GM18858 (cell line): ENCODE results near the gene NR1H2.

Experiments used
- ATAC-seq: cut with Tn5 transposase; IDR thresholded peaks from one replicate; pipeline ENCODE4 v1.9.1; 2021; ENCODE audit not compliant: unreplicated experiment

Gene NR1H2

DNA sequence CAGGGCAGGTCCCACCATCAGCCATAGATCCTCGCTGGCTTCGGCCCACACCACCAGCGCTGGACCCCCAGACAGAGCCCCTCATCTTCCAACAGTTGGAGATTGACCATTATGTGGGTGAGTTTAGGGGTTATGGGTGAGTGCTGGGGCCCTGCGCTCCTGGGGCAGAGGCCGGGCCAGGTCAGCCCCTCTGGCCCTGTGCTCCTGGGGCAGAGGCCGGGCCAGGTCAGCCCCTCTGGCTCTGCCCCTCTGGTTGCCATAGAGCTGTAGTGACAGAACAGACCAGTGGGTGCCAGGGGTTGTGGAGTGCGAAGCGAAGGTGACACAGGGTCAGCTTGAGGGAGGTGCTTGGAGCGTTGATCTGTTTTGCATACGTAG, 23.1 kb downstream of the NR1H2 start:
- no peak for ATAC-seq

DNA sequence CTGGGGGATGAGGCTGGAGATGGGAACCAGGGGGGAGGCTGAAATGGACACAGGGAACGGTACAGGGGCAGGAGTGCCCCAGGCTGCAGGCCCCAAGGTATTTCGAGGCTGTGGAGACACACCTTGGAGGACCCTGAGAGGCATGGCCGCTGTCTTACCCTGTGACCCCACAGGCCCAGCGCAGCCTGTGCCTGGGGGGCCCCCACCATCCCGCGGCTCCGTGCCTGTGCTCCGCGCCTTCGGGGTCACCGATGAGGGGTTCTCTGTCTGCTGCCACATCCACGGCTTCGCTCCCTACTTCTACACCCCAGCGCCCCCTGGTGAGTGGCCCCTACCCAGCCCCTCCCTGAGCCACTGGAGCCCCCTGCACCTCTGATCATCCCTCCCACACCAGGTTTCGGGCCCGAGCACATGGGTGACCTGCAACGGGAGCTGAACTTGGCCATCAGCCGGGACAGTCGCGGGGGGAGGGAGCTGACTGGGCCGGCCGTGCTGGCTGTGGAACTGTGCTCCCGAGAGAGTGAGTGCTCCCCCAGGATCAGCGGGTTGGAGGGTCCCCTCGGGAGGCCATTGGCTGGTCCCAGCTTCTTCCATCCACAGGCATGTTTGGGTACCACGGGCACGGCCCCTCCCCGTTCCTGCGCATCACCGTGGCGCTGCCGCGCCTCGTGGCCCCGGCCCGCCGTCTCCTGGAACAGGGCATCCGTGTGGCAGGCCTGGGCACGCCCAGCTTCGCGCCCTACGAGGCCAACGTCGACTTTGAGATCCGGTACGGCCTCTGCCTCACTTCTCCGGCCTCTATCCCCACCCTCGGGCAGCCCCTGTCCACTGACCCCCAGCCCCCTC, 25.6 kb downstream of the NR1H2 start:
- ATAC-seq: no peak

DNA sequence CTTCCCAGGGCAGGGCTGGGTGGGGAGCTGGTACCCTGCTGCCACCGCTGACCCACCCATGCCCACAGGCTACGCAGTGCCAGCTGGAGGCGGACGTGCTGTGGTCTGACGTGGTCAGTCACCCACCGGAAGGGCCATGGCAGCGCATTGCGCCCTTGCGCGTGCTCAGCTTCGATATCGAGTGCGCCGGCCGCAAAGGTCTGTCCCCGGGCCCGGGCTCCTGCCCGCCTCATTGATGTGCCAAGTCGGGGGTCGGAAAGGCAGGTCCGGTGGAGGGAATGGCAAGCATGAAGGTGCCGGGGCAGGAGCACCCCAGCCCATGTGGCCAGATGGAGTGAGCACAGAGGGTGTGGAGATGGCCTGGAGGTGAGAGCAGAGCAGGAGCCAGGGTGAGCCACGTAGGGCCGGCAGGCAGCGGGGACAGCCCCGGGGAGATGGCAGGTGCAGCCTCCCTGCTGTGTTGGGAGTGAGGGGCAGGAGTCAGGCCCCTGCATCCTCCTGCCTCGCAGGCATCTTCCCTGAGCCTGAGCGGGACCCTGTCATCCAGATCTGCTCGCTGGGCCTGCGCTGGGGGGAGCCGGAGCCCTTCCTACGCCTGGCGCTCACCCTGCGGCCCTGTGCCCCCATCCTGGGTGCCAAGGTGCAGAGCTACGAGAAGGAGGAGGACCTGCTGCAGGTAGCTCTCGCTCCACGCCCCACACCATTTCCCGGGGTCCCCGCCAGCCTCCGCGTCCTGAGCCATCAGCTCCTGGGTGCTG, 26.5 kb downstream of the NR1H2 start:
- no peak for ATAC-seq

DNA sequence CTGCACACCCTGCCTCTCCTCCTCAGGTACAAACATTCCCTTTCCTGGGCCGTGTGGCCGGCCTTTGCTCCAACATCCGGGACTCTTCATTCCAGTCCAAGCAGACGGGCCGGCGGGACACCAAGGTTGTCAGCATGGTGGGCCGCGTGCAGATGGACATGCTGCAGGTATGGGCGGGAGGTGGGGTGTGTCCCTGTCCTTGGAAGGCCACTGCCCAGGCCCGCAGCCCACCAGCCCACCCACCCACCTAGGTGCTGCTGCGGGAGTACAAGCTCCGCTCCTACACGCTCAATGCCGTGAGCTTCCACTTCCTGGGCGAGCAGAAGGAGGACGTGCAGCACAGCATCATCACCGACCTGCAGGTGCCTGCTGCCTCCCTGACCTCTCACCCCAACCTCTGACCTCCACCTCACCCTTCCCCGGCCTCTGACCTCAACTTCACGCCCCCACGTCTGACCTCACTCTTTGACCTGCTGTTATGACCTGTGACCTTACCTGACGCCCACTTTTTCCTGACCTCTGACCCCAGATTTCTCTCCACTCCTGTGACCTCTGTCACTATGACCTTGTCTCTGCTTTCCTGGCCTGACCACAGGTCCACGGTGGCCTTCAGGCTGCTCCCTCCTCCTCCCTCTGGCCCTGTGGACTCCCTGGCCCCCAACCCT, 30.0 kb downstream of the NR1H2 start:
- ATAC-seq: no peak

DNA sequence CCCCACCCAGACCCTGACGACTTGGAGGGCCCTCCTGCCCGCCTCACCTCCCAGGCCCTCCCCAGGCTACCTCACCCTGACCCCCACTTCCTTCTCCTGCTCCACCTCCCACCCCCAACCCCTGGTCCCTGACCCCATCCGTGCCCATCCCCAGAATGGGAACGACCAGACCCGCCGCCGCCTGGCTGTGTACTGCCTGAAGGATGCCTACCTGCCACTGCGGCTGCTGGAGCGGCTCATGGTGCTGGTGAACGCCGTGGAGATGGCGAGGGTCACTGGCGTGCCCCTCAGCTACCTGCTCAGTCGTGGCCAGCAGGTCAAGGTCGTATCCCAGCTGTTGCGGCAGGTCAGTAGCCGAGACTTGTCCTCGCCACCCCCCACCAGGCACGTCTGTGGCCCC, 30.6 kb downstream of the NR1H2 start:
- ATAC-seq: no peak

DNA sequence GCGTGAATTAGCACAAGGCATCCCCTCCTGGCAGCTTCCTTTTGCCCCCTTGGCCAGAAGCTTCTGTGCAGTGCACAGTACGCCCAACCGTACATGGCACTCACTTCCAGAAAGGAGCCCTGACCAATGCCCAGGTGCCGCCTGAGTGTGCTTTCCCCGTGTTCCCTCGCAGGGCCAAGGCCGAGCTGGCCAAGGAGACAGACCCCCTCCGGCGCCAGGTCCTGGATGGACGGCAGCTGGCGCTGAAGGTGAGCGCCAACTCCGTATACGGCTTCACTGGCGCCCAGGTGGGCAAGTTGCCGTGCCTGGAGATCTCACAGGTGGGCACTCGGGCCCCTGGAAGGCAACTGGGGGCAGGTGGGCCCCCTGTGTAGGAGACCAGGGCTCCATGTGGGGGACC, 33.1 kb downstream of the NR1H2 start:
- no peak for ATAC-seq

DNA sequence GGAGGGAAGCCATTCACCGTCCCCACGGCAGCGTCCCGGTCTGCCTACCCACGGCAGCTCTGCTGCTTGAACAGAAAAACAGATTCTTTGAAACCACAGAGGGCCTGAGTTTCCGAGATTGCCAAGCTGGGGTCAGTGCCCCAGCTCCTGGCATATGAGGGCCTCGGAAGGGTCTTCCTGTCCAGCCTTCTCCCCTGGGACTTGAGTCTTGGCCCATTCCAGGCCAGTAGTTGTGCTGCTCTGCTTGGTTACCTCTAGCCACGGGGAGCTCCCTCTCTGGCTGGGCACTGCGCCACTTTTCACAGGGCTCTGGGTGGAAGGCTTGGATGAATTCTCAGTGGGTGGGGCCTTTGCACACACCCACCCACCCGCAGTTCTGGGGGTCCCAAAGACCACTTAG, 33.9 kb downstream of the NR1H2 start:
- ATAC-seq: no peak

DNA sequence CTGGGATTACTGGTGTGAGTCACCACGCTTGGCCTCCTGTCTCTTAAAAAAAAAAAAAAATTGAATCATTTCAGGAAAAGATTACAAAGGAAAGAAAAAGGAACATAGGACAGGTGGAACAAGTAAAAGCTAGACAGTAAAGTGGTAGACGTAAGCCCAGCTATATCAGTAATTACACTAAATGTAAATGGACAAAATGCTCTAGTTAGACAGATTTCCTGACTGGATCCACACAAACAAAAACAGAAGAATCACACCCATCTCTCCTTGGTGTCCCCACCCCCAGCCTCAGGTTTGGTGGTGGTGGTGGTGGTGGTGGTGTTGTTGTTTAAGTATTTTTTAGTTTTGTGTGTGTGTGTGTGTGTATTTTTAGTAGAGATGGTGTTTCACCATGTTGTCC, 36.2 kb downstream of the NR1H2 start:
- no peak for ATAC-seq

DNA sequence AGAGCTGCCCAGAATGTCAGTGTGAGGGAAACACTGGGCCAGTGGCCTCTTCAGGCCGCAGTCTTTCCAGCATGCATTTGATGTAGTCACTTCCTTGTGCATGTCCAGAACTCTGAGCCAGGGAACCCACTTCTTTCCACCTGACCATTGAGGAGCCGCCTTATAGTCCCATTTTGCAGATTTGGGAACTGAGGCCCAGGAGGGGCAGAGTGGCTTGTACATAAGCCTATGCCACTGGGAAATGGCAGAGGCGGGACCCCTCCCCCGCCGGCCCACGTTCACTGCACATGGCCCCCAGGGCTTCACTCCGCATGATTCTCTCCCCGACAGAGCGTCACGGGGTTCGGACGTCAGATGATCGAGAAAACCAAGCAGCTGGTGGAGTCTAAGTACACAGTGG, 36.8 kb downstream of the NR1H2 start:
- no peak for ATAC-seq

DNA sequence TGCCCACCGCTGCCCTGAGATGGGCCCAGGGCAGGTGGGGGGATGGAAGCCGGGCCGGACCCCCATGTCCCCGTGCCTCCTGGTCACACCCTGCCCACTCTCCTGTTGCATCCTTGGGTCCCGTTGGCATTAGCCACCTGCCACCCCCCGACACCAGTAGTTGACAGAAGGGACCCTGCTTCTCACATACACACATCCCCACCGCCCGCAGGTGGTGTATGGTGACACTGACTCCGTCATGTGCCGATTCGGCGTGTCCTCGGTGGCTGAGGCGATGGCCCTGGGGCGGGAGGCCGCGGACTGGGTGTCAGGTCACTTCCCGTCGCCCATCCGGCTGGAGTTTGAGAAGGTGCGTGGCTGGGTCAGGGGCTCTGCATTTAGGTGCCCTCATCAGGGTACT, 37.3 kb downstream of the NR1H2 start:
- no peak for ATAC-seq

DNA sequence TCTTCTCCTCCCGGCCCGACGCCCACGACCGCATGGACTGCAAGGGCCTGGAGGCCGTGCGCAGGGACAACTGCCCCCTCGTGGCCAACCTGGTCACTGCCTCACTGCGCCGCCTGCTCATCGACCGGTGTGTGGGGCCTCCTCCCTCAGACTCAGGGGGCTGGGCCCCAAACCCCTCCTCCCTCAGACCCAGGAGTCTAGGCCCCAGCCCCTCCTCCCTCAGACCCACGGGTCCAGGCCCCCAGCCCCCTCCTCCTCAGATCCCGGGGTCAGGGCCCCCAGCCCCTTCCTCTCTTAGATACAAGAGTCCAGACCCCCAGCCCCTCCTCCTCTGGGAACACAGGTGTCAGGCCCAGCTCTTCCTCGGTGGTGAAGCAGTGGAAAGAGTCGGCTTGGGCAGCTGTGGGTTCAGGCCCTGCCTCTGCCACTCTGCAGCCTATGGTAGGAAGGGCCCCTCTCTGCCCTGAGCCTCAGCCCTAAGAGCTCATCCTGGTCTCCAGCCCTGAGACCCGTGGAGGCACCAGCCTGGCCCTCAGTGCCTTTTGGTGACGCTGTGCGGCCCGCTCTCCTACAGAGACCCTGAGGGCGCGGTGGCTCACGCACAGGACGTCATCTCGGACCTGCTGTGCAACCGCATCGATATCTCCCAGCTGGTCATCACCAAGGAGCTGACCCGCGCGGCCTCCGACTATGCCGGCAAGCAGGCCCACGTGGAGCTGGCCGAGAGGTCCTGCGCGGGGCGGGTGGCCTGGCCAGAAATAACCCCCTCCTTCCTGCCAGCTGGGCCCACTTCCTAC, 38.8 kb downstream of the NR1H2 start:
- ATAC-seq: no peak

DNA sequence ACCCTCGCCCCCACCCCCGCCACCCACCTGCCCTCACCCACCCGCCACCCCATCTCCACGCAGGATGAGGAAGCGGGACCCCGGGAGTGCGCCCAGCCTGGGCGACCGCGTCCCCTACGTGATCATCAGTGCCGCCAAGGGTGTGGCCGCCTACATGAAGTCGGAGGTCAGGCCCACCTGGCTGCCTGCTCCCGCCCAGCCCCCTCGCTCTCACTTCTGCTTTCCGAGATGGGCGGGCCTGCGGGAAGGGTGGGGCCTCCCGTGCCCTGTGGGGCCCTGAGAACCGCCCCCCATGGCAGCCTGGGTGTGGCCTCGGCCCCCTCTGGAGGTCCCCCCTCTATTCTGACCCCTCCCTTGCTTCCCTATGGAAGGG, 39.4 kb downstream of the NR1H2 start:
- ATAC-seq: no peak

DNA sequence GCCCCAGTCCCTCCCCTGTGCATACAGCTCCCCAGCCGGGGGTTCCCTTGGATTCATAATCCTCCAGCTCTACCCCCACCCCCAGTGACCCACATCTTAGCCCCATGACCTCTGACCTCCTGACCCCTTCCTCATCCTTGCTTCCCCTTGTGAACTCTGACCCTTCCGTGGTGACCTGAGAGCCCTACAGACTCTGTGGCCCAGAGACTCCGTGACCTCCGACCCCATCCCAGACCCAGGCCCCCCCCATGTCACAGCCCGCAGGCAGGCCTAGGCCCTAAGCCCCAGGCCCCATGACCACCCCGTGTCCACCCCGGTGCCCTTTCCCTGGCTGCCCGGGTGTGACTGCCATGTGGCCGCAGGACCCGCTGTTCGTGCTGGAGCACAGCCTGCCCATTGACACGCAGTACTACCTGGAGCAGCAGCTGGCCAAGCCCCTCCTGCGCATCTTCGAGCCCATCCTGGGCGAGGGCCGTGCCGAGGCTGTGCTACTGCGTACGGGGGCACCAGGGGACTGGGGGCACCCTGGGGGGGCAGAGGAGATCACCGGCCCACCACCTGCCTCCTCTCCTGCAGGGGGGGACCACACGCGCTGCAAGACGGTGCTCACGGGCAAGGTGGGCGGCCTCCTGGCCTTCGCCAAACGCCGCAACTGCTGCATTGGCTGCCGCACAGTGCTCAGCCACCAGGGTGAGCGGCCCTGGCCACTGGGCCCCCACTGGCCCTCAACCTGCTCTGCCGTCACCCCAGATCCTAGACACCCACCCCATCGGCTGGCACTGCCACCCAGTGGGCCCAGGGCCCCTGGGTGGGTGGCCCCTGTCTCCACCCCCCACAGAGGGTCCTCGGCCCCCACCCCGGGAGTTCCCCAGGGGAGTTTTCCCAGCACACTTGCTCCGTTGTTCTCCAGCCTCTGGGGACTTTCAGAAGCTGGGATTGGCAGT, 40.0 kb downstream of the NR1H2 start:
- no peak for ATAC-seq

DNA sequence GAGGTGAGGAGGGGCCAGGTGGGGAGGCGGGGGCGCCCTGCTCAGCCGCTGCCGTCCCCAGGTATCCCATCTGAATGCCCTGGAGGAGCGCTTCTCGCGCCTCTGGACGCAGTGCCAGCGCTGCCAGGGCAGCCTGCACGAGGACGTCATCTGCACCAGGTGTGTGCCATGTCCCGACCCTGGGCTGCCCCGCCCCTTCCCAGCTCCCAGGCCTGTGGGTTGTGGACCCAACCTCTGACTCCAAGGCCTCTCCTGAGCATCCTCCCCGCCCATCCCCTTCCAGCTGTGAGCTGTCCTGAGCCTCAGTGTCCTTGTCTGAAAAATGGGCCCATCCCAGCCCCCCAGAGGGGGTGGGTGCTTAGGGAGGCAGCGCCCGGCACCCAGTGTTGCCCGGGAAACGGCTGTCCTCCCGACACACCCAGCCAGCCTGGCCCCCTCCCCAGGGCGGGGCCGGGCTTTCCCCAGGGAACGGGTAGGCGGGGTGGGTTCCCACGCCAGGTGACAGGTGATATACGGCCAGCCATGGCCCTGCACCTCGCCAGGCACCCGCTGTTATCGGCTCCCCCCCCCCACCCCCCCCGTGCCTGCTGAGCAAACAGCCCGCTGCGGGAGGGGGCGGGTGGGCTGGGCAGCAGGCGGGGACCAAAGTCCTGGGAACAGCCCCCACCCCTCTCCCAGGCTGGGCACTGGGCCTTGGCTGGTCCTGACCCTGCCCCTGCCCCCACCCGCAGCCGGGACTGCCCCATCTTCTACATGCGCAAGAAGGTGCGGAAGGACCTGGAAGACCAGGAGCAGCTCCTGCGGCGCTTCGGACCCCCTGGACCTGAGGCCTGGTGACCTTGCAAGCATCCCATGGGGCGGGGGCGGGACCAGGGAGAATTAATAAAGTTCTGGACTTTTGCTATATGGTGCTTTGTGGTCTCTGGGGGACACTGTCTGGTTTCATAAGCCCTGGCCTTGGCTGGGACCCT, 41.1 kb downstream of the NR1H2 start:
- ATAC-seq: no peak

DNA sequence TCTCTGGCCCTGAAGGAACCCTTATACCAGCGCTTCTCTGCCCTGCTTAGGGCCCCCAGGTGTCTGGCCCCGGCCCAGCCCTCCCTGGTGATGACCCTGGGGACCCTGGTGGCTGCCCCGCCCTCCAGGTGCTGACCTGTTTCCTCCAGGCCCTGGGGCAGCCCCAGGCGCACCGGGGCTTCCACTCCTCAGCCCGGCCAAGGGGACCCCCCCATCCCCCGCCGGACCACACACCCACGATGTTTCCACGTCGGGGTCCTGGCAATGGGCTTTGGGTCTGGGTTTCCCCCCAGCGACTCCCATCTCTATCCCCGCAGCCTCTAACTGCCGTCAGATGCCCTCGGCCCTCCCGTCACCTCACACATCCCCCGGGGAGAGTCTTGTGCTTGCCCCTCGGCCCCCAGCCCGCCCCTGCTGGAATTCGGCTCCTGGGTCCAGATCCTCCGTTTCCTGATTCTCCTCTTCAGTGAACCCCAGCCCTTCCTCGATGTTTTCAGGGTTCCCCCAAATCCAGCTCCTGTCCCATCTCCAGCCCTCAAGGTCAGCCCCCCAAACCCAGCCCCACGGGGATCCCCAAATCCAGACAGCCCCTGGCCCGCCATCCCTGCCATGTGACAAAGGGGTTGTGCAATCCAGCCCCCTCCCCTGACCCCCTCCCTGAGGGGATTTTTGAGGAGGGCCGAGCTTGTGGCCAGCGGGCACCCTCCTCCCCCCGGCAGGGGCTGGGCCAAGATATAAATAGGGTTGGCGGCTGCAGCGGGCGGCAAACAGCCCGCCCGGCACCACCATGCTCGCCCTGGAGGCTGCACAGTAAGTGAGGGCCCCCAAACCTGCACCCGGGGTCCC, 42.1 kb downstream of the NR1H2 start, which contains the start of gene SPIB:
SPIB (plus strand) TSS at position 763 of the 846 bp plus-strand sequence; CDS start at position 788, 25 bp downstream.
- no peak for ATAC-seq

DNA sequence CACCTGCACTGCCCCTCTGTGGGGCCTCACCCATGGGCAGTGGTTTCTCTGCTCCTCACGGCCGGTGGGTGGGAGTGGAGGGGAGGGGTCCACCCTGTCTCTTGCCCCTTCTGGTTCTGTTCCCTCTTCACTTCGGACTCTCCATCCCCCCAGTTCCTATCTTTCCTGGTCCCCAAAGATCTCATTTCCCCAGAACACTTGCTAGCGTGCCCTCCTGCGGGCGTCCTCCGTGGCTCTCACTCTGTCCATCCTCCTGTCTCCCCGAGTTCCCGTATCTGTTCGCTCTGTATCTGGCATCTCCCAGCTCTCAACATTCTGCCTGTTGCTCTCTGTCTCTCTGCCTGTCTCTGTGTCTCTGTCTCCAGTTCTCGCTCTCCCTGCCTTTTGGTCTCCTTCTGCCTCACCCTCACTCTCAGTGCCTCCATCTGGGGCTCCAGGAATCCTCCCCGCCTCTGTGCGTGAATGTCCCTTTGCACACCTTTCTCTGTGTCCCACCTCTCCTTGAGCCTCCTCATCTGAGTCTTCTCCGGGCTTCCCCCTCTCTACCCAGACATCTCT, 42.8 kb downstream of the NR1H2 start:
- no peak for ATAC-seq

DNA sequence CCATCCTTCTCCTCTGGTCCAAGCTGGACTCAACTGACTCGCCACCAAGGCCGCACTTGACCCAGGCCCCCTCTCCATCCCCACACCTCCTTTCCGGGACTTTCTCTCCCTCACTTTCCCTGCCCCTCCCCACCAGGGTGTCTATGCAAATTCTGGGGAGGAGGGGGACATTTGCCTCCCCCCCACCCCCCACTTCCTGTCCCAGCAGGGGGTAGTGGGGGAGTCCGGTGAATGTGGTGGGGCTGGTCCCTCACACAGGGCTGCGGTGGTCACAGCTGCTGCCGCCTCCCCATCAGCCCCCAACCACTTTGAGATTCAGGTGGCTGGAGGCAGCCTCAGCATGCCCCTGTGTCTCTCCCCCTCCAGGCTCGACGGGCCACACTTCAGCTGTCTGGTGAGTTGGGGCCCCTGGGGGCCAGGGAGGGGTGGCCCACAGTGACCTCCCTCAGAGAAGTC, 43.4 kb downstream of the NR1H2 start:
- no peak for ATAC-seq
